ENCODE data around the gene COG7.
A peak's percentile ranks its signal among the peaks of the same experiment; 100 is the strongest.
"Not testable (repeated sequence)": the region's sequence is repeated elsewhere in the genome, so short reads cannot be mapped to it uniquely, and the experiment has no call there.

COG7 gene

GRCh38 chr16:23452572-23453337, at the start of gene COG7:
Gene COG7 (minus strand): TSS chr16:23453189. CDS start chr16:23452994, 195 bp downstream.
- peak; percentile 55 for DNase-seq

DNA sequence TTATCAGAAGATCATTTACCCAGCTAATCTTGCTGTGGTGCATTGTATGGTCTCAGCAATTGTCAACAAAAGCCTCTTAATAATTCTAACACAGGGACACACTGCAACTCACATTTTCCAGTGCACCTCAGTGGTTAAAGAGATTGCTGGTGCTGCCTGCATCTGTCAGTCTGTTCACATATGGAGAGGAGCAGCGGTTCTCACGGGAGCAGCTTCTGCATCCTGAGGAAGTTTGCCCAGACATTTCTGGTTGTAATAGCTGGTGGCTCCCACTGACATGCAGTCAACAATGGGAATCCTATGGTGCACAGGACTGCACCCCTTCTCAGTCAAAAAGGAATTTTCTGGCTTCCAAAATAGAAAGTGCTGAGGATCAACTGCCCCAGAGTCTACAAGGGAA, 49.5 kb upstream of the COG7 start:
- peak; percentile 3 for DNase-seq

DNA sequence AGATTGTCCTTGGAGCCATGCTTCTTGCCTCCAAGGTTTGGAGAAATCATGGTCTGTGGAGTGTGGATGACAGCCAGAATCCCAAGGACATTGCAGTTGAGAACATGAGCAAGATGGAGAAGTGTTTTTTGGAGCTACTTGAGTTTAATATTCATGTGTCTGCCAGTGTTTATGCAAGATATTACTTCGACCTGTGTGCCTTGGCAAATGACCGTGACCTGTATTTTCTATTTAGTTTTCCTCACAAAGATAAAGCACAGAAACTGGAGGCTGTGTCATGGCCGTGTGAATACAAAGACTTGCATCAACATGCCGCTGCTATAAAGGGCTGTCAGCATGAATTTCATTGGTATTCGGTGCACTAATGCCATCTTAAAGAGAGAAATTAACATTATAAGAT, 48.3 kb upstream of the COG7 start:
- no peak for DNase-seq

GRCh38 chr16:23500862-23501225, 47.9 kb upstream of the COG7 start:
- no peak for DNase-seq

DNA sequence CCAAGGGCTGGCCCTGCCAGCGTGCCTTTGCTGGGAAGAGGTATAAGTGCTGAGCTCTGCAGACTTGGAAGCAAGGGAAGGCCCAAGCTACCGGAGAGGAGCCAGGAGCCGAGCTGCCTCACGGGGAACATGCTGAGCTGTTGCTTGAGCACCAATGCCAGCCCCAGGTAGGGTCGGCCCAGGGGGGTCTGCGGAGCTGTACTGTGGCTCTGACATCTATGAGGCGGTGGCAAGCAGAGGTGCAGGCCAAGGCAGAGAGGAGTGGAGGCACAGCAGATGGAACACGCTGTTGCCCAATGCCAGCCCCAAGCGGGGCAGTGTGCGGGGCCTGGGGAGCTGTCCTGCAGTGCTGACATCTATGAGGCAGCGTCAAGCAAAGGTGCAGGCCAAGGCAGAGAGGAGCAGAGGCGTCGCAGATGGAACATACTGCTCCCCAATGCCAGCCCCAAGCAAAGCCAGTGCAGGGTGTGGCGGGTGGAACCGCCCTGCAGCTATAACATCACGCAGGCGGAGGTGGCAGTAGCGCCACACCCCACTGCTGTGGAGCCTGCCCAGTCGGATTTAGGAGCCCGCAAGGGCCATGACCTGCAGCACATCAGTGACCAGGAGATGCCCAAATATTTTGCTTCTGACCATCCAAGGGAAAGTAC, 47.3 kb upstream of the COG7 start:
- DNase-seq = no peak

GRCh38 chr16:23499801-23500200, 46.8 kb upstream of the COG7 start:
- DNase-seq = no peak

DNA sequence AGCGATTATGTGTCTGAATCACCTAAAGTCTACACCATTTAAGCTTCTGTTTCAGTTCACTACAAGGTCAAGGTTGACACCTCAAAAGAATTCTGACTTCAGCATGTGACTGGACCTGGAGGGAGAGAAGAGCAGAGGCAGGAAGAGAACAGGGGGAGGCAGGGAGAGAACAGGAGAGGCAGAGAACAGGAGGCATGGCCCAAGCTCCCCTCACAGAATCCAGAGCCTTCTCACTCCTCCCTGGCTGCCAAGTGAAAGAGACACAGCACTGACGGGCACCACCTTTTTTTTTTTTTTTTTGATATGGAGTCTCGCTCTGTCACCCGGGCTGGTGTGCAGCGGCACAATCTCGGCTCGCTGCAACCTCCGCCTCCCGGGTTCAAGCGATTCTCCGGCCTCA, 45.9 kb upstream of the COG7 start:
- DNase-seq = no peak

DNA sequence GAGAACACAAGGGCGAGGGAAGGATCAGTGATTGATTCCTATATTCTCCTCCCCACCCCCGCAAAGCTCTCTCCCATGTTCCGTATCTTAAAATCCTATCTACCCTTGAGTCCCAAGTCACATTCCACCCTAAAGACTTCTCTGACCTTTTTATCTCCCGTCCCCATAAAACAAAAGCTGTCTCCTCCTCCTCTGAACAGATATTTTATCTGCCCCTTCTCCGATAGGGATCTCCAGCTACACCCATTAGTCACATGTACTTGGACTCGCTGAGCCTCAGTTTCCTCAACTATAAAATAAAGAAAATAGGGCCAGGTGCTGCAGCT, 44.5 kb upstream of the COG7 start:
- DNase-seq = no peak

- no peak for DNase-seq
These were observed 44.0 kb upstream of the COG7 start for GRCh38 chr16:23496821-23497542.

GRCh38 chr16:23495671-23496070, 42.7 kb upstream of the COG7 start:
- no peak for DNase-seq

- no peak for DNase-seq
These were observed 41.2 kb upstream of the COG7 start for GRCh38 chr16:23494188-23494587.

GRCh38 chr16:23491490-23492391, 38.8 kb upstream of the COG7 start:
- no peak for DNase-seq

- no peak for DNase-seq
These were observed 33.5 kb upstream of the COG7 start for GRCh38 chr16:23486480-23486879.

DNA sequence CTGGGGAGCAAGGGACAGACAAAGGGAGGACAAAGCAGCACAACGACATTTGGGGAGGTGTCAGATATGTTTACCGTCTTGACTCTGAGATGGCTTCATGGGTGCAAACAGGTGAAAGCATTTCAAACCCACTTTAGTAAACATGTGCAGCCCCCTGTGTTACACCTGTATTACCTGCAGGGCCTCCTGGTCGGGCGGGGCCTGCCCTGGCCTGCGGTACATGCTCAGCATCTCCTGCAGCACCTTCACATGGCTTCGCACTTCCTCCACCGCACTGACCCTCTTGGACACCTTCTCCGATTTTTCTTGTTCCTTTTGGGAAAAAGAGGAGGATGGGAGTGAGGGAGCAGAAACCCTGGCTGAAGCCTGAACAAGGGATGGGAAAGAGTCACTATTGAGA, 32.9 kb upstream of the COG7 start:
- DNase-seq = no peak

DNA sequence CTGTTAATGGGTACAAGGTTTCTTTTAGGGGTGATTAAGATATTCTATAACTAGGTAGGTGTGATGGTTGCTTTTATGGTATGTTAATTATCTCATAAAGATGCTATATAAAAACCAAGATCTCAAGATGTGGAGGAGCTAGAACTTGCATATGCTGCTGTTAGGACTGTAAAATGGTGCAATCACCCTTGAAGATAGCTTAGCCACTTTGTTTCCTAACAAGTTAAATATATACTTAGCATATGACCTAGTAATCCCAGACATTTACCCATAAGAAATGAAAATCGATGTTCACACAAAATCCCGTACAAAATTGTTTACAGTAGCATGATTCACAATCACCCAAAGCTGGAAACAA, 32.2 kb upstream of the COG7 start:
- DNase-seq = no peak

GRCh38 chr16:23484510-23485256, 31.7 kb upstream of the COG7 start:
- DNase-seq = no peak

DNA sequence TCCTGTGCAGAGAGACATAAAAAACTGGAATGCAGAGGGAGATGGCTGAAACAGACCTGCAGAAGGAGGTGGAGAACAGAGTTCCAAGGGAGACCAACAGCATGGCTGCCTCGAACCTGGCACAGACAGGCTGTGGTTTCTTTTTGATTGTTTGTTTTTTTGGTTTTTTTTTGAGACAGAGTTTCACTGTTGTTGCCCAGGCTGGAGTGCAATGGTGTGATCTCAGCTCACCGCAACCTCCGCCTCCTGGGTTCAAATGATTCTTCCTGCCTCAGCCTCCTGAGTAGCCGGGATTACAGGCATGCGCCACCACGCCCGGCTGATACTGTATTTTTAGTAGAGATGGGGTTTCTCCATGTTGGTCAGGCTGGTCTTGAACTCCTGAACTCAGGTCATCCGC, 30.5 kb upstream of the COG7 start:
- DNase-seq = not testable (repeated sequence)

- no peak for DNase-seq
These were observed 29.8 kb upstream of the COG7 start for GRCh38 chr16:23482778-23483177.

- no peak for DNase-seq
These were observed 27.3 kb upstream of the COG7 start for GRCh38 chr16:23480257-23480656.

GRCh38 chr16:23479138-23479537, 26.1 kb upstream of the COG7 start:
- no peak for DNase-seq

DNA sequence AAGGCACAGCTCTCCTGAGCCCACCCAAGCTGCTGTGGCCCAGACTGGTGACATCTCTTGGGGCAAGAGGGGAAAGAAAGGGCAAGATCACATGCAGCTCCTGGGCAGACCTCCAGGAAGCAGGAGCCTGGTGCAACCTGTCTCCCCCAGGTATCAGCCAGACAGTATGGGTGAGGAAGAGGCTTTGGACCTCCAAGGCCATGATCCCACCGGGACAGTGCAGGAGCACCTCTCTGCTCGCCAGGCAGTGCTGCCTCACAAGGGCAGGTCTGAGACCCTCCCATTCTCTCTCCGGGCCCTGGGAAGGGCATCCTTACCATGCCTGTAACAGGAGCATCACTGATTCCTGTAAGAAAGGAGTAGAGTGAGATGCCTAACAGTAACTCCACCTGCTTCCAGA, 25.6 kb upstream of the COG7 start:
- DNase-seq = no peak

GRCh38 chr16:23476289-23476688, 23.3 kb upstream of the COG7 start:
- DNase-seq = no peak

GRCh38 chr16:23469814-23470213, 16.8 kb upstream of the COG7 start:
- peak; percentile 34 for DNase-seq
